Stimulated activated CD4-positive, alpha-beta T cell treated with anti-CD3 and anti-CD28 coated beads, Interleukin-12 subunit alpha, Interleukin-12 subunit beta, amount 100 ng/mL, for 24 hours (primary cell): Measurements from ENCODE around the gene GOLGA6B.
"Not testable (repeated sequence)": the region's sequence is repeated elsewhere in the genome, so short reads cannot be mapped to it uniquely, and the experiment has no call there.

ENCODE experiments used
- DNase-seq, 2 experiments: peaks; one replicate each; pipeline ENCODE4 v3.0.0-alpha.2; 2020; ENCODE audit warnings: low read depth in 2 of 2

GOLGA6B gene, protein sequence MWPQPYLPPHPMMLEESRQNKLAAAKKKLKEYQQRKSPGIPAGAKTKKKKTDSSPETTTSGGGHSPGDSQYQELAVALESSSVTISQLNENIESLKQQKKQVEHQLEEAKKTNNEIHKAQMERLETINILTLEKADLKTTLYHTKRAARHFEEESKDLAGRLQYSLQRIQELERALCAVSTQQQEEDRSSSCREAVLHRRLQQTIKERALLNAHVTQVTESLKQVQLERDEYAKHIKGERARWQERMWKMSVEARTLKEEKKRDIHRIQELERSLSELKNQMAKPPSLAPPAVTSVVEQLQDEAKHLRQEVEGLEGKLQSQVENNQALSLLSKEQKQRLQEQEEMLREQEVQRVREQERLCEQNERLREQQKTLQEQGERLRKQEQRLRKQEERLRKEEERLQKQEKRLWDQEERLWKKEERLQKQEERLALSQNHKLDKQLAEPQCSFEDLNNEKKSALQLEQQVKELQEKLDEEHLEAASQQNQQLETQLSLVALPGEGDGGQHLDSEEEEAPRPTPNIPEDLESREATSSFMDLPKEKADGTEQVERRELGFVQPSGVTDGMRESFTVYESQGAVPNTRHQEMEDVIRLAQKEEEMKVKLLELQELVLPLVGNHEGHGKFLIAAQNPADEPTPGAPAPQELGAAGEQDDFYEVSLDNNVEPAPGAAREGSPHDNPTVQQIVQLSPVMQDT

GRCh38 chr15:72654397-72654796 lies at the start of gene GOLGA6B:
Gene GOLGA6B (plus strand): TSS chr15:72654697. CDS start chr15:72654738, 41 bp downstream.
- DNase-seq, result not testable (repeated sequence)

- no peak for DNase-seq
These were observed 49.7 kb upstream of the GOLGA6B start for GRCh38 chr15:72604794-72605193.

DNA sequence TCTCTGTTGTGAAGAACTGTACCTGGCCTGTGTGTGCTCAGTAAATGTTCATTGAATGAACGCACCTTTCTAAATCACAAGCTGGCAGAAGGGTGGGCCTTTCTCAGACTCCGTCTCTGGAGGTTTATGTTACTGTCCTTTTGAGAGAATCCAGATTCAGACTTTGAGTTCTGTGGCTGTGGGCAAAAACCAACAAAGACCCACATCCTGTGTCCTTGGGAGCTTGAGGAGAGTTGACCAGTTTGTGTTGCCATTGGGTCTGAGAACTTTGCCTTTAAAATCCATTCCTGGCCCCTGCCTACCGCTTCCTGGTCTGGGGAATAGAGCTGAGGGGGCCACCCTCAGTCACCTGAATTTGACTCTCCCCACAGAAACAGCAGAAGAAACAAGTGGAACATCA lies 46.4 kb upstream of the GOLGA6B start:
- not testable (repeated sequence) for DNase-seq

GRCh38 chr15:72609862-72610261 lies 44.6 kb upstream of the GOLGA6B start:
- no peak for DNase-seq

- DNase-seq, result not testable (repeated sequence)
These were observed 42.2 kb upstream of the GOLGA6B start for GRCh38 chr15:72612324-72612723.

DNA sequence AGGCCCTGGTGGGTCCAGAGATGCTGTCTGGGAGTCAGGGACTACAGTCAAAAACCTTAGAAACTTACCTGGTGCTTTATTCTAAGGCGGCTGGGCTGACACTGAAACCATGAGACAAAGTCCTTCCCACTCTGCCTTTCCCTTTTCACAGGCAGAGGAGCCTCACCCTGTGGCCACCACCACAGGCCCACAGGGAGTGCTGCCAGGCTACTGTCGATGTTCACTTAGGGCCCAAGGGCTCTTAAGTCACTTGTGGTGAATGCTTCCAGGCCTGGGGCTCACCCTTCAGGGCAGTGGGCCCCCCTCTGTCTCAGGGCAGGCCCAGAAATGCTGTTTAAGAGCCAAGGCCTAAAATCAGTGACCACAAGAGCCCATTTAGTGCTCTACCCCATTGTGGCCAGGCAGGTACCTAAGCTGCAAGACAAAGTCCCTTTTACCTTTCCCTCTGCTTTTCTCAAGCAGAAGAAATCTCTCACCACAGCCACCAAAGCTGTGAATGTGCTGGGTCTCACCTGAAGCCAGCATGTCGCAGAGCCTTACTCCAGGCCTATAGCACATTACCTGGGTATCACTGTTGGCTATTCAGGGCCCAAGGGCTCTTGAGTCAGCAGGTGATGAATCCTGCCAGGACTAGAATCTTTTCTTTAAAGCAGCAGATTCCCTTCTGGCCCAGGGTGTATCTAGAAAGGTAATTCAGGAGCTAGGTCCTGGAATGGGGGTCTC lies 39.5 kb upstream of the GOLGA6B start:
- no peak for DNase-seq

DNA sequence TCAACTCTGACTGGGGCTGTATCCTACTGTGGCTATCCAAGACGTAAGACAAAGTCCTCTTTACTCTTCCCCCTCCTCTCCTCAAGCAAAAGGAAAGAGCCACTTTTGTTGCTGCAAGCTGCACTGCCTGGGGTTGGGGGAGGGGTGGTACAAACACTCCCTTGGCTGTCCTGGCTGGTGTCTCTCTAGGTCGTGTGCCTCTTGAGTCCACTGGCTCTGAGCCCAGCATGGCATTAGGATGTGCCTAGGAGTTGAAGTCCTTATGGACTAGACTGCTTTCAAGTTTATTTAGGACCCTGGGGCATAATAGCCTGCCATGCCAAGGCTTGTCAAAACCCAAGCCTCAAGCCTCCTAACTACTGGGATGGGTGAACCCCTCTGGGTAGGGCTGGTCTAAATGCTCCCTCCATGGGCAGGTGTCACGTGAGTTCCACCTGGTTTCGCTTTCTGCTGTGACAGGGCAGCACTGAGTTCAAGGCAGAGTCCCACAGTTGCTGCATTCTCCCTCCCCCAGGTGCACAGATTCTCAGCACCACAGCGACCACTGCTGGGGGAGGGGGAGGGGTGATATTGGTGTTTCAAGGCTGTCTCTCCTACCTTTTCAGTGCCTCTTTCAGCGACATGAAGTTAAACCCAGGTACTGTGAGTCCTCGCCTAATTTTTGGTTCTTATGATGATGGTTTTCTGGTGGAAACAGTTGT lies 38.8 kb upstream of the GOLGA6B start:
- not testable (repeated sequence) for DNase-seq

- no peak for DNase-seq
These were observed 37.8 kb upstream of the GOLGA6B start for GRCh38 chr15:72616491-72617210.

DNA sequence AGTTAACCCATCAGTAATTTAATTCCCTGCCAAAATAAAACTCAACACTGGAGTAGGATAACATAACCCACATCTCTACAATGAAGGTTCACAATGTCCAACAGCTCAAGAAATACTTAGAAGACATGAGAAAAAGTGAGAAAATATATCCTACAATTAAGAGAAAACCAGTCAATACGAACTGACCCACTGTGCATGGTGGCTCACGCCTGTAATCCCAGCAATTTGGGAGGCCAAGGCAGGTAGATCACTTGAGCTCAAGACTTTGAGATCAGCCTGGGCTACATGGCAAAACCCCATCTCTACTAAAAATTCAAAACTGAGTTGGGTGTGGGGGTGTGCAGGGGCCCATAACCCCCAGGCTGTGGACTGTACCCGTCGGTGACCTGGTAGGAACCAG lies 30.6 kb upstream of the GOLGA6B start:
- not testable (repeated sequence) for DNase-seq

DNA sequence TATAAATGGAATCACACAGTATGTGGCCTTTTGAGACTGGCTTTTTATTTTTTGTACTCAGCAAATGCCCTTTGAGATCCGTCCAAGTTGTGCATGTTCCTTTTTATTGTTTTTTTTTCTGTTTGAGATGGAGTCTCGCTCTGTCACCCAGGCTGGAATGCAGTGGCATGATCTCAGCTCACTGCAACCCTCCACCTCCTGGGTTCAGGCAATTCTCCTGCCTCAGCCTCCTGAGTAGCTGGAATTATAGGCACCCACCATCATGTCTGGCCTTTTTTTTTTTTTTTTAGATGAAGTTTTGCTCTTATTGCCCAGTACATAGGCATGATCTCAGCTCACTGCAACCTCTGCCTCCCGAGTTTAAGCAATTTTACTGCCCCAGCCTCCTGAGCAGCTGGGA lies 28.3 kb upstream of the GOLGA6B start:
- DNase-seq, result not testable (repeated sequence)

DNA sequence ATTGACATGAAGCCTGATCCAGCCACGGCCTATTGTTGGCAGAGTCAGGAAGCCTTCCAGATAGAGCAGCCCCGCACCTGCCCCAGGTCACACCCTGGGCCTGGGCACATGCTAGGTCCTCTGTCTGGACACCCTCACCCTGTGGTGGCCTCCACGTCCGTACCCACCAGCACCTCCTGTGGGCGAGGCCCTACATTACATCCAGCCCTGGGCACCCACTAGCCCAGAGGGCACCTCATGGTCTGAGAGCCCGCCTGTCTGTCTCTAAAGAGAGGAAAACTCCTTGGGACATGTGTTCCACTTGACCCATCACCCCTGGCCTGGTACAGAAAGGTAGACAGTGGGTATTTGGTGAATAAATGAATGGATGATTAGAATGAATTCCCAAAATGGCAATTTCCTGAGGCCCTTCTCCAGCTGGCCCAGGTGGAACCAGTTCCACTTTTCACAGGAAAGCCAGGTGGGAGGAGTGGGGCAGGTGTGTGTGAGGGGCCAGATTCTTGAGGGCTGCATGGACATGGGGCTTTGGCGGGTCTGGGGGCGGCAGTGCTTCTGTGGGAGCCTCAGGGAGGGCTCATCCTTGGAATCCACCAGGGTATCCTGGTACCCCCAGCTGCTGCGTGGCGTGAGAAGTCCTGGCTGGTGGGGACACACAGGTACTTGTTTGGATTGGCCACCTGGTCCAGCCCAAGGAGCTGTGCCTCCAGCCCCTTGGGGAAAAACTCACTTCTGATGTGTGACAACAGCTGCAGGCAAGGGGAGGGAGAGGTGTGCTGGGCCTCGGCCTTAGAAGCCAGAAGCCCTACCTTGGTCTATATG lies 26.0 kb upstream of the GOLGA6B start:
- DNase-seq, result not testable (repeated sequence)

- DNase-seq, result not testable (repeated sequence)
These were observed 25.4 kb upstream of the GOLGA6B start for GRCh38 chr15:72629068-72629570.

DNA sequence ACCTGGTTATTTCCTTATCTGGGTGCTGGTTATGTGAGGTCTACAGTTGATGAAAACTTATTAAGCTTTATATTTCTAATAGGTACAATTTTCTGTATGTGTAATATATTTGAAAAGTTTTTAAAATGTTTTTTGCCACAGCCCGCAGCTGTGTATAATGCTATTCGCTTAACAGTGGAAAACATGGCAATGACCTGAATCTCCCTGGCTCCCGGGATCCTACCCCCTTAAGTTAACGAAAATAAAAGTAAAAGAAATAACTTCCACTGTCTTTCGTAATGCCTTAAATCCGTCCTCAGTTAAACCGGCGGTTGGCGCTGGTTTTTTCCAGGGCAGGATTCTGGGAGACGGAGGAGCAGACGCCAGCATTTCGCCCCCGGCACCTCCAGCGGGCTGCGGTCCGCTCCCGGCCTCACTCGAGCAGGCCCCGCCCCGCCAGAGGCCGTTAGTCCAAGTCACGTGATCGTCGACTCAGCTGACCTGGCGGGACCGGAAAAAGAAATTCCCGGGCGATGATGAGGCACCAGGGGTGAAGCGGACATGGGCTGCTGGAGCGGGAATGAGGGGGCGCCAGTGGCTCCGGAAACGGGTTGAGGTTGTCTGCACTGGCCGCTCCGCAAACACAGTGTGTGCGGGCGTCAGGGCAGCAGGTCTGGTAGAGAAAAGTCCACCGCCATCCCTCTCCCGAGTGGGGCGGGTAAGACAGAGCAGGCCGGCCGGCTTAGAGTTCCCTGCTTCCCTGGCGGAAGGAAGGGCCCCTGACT lies 17.8 kb upstream of the GOLGA6B start:
- peak; percentile 43 to 58 for DNase-seq

GRCh38 chr15:72639759-72640483 lies 14.6 kb upstream of the GOLGA6B start:
- not testable (repeated sequence) for DNase-seq

DNA sequence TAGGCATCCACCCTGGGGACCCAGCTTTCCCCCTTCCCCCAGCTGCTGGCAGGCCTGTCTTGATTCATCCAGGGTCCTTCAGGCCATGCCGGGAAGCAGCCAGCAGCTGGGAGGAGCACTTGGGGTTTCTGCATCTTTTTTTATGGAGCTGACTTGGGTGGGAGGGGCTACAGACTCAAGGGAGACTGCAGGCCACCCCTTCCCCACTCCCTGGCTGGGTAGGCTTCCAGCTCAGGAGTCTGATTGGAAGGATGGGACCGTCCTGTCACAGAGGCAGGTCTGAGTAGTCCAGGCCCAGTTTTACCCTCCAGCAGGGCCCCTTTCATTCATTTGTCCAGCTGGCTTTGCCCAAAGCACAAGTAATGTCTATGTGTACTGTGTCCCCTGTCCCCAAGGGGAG lies 12.2 kb upstream of the GOLGA6B start:
- DNase-seq, result not testable (repeated sequence)

- not testable (repeated sequence) for DNase-seq
These were observed 5.8 kb upstream of the GOLGA6B start for GRCh38 chr15:72648631-72649253.

DNA sequence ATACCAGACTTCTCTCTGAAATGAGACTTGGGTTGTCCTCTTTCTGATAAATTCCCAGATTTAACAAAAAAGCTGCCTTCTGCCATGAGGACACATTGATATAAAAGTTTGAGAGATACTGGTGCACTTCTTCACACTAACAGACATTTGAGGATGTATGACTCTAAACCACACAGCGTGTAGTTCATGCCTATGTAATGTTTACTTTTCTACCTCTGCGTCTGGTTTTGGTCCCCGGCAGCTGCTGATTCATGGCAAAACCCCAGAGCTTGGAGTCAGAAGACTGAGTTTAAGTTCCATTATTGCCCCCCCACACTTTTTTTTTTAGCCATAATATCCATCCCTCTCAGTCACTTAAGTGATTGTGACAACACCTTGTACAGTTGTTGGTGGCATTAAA lies 1.5 kb downstream of the GOLGA6B start:
- DNase-seq, result not testable (repeated sequence)

GRCh38 chr15:72661081-72661480 lies 6.6 kb downstream of the GOLGA6B start:
- DNase-seq, result not testable (repeated sequence)
